OCI-M2 (cell line): ENCODE data around the gene LIMS4.
"Not testable (repeated sequence)": the region's sequence is repeated elsewhere in the genome, so short reads cannot be mapped to it uniquely, and the experiment has no call there.

Source experiments
- DNase-seq: peaks from one replicate; lab custom pipeline; 2025; ENCODE audit not compliant: unreplicated experiment; lab: John Stamatoyannopoulos, UW

The LIMS4 gene

DNA sequence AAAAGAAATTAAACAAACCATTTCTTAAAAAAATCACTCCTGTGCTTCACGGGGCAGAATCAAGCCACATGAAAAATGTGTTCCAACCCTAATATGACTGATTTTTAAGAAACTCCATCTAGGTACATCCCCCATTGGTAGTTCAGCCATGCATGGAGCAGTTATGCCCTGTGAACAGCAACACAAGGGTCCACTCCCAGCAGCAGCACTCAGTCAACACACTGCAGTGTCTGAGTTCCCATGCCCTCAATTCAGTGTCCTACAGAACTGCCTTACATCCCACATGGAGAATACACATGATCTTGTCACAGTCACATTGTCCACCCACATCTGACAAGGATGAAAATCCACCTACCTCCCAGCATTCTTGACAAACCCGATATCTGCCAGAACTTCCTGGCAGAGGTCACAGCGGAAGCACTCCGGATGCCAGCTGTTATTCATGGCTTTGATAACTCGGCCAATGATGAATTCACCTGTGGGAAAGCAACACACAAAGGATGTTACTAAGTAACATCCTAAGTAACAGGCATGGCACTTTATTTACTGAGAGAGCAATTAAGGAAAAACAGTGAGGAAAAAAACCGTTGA lies 17.4 kb downstream of the LIMS4 start:
- not testable (repeated sequence) for DNase-seq

DNA sequence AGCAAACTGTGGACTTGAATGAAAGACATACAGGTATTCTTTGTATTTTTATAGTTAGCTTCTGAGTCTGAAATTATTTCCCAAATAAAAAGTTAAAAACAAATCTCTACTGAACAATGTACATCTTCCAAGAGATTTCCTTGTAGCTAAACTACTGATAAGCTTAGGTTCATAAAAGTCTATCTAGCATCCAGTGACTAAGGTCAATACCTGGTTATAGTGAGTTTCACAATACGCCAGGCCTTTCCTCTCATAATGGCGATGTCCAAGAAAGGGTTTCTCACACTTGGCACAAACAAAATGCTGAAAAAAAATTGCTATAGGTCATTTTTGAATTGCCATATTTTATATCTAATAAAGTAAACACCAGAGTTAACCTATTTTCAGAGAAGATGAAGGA lies 21.7 kb downstream of the LIMS4 start:
- not testable (repeated sequence) for DNase-seq

DNA sequence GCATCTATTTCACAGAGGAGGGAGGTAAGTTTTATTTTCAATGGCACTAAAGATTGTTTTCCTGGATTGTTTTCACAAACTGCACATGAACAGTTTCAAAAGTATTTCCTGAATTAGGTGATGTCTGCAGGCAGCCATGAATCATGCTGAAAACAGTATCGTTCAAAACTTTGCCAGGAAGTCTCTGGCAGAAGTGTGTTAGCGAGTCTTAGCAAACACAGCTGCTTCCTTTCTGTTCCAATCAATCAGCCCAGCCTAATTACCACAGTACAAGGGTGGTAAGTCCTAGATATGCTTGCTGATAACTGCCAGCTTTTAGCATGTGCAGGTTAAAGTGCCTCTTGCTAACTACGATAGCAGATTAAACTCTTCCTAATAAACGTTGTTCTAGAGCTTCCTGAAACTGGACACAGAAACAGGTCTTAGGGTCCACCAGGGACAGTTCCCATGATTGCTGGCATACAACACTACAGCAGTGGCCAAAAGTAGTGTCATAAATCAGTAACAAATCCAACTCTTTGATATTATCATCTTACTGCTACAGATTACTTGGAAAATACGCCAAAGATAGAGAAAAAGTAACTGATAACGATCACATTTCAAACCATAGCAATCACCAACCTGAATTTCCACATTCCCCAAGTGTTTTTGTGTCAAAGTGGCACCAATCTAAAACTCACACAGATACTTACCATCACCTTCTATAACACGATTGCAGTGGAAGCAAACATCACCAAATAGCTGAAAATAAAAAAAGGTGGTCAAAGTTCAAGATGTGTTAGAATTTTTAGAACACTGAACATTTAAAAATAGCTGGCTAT lies 23.3 kb downstream of the LIMS4 start:
- DNase-seq, result not testable (repeated sequence)

DNA sequence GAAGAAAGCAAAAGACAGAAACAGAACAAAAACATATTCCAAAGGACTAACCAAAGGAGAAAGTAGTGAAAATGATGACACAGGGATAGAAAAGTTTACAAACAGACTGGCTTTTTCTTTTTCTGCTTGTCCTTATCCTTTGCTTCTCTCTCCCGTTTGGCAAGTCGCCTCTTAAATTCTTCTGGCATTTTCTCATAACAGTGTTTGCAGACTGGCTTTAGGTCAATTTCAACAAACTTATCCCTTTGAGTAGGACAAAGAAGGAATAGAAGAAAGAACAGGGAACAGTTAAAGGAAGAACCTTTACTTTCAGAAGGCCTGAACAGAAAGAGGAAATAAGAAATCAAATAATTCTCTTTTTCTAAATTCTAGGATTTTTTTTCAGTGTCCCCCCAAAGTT lies 26.0 kb downstream of the LIMS4 start:
- DNase-seq, result not testable (repeated sequence)

DNA sequence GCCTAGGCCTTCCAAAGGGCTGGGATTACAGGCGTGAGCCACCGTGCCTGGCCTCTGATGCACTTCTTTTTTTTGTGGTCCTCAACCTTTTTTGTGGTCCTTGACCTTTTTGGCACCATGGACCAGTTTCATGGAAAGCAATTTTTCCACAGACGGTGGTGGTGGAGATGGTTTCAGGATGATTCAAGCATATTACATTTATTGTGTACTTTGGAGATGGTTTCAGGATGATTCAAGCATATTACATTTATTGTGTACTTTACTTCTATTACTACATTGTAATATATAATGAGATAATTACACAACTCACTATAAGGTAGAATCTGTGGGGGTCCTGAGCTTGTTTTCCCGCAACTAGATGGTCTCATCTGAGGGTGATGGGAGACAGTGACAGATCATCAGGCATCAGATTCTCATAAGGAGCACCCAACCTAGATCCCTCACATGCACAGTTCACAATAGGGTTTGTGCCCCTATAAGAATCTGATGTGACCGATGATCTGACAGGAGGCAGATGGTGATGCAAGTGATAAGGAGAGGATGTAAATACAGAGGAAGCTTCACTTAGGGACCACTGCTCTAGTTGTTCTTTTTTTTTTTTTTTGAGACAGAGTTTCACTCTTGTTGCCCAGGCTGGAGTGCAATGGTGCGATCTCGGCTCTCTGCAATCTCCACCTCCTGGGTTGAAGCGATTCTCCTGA lies 29.2 kb downstream of the LIMS4 start:
- DNase-seq, result not testable (repeated sequence)

DNA sequence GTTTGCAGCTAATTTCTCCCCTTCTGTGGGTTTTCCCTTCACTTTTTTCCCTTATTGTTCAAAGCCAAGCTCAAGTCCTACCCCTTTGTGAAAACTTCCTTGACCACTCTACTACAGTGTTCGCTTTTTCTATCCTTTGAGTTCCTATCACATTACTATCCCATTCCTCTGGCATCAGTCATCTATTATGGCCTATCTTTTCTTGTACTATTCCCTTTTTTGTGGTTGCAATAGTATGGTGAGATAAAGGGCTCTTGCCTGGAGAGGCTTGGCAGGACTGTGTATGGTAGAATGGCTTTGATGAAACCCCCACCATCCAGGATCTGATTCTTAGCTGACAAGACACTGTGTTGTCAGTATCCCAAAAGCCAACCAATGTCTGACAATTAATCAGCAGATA lies 30.7 kb downstream of the LIMS4 start:
- not testable (repeated sequence) for DNase-seq

DNA sequence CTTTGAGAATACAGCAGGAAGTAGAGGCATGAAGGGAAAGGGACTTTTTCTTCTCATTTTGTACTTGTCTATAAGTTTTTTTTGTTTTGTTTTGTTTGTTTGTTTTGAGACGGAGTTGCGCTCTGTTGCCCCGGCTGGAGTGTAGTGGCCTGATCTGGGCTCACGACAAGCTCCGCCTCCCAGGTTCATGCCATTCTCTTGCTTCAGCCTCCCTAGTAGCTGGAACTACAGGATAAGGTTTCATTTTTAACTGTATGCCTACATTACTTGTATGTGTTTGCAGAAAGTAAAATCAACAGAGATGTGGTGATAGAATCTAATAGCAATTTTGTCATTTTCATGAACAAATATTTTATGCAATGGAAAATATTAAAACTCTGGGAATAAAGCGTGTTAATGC lies 38.1 kb downstream of the LIMS4 start:
- not testable (repeated sequence) for DNase-seq

DNA sequence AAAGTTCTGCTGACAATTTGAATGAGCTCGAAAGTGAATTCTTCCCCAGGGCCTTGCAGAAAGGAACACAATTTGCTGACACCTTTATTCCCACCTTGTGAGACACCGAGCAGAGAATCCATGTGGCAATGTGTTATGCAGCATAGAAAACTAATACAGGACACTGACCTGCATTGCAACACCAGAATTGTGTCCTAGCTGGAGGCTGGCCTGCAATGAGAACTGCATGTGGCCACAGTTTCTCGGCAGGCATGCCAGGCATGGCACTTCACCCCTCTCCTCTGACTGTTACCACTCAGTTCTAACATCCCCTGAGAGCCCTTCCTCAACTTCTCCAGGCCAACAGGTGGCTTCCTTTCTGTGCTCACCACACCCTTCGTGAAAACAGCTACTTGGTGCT lies 46.9 kb downstream of the LIMS4 start:
- not testable (repeated sequence) for DNase-seq

DNA sequence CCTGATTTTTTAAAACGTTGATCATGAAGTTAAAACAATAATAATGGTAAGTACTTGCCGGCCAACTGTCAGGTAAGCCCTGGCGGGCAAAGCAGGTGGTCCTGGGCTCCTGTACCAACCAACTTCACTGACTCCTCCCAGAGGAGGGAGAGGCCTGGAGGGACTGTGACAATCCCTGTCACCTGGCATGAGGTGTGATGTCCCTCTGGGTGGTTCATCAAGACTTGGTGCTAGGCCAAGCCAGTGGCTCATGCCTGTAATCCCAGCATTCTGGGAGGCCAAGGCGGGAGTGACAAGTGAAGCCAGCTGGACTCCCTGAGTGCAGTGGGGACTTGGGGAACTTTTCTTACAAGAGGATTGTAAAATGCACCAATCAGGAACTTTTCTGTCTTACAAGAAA lies 48.2 kb downstream of the LIMS4 start:
- not testable (repeated sequence) for DNase-seq

DNA sequence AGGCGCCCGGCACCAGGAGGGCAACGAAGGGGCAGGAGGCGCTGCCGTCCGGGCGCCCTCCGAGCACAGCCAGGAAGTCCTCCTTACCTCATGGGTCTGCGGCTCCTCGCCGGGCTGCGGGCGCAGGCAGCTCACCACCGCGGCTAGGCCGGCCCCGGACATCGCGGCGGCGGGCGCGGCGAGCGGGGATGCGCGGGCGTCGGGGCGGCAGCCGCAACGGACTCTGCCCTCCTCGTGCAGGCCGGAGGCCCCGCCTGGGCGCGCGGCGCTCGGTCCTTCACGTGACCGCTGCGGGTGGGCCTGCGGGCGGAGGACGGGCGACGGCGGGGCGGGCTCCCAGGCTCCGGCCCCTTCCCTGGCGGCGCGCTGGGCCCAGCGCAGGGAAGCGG lies 49.0 kb downstream of the LIMS4 start:
- DNase-seq, result not testable (repeated sequence)

DNA sequence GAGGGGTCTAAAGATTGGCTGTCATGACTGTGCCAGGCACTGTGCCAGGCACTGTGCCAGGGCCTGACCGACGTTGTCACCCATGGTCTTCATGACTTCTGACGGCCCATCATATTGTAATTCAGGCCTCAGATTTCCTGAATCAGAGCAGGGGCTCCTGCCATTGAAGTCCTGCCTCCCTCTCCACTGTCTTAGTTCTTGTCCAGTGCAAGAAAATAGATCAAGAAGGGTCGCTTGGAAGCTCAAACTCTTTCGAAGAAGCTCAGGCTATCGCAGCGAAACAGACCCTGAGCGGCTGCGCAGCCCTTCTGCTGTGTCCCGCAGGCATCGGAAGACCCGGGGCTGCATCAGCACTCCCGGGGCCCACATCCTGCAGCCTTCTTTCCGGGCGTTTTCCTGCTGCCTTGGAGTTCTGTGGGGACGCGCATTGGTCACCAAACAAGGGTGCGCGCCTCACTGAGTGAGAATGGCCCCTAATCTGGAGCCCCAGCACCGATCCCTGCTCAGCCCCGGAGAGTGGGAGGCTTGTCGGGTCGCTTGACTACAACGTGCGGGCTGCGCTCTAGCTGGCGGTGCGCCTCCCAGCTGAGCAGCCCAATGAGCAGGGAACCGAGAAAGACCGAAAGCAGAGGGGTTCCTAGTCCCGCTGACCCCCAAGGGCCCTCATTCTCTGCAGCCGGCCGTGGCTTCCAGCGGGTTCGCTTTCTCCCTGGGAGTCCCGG lies 49.6 kb downstream of the LIMS4 start:
- not testable (repeated sequence) for DNase-seq

DNA sequence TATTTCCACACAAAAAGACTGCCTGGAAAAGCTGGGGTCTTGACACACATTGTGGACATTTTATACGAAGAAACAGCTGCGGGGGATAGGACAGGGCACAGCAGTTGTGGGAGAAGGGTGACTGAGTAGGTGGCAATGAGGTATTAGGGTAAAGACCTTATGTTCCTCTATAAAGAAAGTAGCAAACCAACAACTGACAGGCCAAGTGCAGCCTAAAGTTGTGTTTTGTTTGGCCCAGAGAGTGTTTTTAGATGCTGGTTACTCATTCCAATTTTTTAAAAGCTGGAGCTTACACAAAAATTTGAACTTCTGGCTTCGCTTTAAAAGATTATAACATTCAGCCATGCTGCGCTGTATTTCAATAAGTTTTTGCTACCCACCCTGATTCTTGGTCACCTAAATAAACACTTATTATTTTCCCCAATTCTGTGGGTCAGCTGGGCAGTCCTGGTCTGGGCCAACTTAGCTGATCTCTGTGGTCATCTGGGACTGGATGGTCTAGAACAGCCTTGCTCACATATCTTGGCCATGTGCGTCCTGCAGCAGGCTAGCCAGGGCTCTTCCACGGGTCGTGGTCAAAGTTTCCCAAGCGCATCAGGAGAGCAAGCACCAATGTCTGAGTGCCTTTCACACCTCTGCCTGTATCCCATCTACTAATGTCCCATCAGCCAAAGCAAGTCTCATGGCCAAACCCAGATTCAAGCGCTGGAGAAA lies 51.8 kb downstream of the LIMS4 start:
- not testable (repeated sequence) for DNase-seq

DNA sequence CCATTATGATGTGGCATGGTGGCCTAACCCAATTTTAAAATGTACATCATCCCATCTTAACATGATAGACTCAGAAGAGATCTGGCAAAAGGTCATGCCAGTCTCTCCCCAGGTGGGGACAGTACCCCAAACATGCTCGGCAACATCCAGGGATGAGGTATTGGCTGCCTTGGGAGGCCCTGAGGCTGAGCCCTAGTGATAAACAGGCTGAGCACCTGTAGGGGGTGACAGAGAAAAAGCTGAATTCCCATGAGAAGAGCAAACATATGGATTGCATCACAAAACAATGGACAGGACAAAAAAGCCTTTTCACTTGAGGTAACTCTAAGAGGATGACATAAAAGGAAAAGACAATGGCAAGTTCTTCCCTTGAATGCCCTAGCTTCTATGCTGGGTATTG lies 65.5 kb downstream of the LIMS4 start:
- DNase-seq, result not testable (repeated sequence)

DNA sequence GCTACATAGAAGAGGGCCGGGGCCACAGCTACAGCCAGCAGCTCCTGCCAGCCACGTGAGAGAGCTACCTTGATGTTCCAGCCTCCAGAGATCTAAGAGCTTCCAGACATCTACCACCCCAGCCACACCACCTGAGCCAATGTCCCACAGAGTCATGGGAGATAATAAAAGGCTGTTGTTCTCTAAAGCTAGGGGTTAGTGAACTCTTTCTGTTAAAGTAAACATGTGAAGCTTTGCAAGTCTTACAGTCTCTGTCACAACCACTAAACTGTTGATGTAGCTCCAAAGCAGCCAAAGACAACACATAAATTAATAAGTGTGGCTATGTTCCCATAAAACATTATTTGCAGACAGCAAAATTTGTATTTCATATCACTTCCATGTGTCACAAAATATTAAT lies 67.6 kb downstream of the LIMS4 start:
- not testable (repeated sequence) for DNase-seq

DNA sequence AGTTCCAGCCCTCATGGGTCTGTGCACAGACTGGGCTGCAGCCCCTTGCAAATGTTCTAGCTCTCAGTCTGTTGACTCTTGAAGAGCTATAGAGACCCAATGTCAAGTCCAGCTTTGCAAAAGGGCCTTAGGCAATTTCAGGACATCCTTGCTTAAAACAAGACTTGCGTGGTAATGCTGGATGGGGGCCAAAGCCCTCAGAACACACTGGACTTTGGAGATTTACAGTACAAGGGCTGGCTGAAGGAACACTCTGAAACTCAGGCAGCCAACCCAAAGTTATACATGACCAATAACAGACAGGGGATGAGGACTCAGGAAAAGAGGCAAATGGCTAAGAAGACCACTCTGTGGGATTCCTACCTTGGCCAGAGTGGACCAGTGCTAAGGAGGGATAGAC lies 68.4 kb downstream of the LIMS4 start:
- not testable (repeated sequence) for DNase-seq

DNA sequence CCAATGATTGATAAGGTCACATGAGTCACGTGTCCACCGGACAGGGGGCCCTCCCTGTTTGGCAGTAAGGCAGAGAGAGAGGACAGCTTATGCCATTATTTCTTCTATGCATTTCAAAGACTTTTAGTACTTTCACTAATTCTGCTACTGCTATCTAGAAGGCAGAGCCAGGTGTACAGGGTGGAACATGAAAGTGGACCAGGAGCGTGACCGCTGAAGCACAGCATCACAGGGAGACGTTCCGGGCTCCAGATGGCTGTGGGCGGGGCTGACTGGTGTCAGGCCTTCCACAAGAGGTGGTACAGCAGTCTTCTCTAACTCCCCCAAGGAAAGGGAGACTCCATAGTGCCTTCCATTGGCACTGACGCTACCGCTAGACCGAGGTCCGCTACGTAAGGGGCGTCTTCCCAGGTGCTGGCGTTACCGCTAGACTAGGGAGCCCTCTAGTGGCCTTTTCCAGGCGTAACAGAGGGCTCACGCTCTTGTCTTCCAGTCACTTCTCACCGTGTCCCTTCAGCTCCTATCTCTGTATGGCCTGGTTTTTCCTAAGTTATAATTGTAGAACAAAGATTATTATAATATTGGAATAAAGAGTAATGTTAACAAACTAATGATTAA lies 71.5 kb downstream of the LIMS4 start:
- DNase-seq, result not testable (repeated sequence)

DNA sequence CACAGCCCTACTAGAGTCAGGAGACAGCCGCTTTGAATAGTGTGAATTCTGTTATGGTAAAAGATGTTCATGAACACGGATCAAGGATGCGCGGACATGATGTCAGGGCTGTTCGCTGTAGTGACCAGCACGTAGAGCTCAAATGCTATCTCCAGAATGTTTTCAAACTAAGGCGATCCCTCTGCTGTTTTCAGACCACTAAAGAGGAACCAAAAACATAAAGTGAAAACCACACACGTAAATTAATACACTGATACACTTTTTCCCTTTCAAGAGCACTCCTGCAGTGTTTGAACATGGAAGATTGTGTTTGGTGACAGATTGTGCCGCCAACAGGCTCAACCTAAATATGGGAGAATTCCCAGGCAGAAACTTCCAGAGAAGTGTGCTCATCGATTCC lies 73.2 kb downstream of the LIMS4 start:
- DNase-seq, result not testable (repeated sequence)

DNA sequence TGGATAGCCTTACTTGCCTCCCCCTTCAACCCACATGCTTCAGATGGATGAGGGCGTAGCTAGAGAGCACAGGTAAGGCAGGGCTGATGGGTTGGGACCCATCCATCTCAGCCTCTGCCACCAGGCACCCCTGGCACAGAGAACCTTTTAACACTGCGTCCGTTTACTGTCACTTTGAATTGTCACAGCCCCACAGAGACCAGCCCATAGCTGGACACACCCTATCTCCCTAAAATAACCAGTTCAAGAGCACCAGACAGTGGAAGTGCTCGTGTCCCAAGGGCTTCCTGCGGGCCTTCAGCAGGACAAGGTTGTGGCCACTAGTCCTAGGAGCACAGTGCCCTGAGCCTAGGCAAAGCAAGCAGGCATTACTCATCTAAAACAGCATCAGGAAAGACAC lies 76.6 kb downstream of the LIMS4 start:
- DNase-seq, result not testable (repeated sequence)
